Measurements from ENCODE around the gene FAM241B. TPM values are rescaled to one million over a fixed set of nuclear protein-coding genes. Genes with fewer than 3 reads are reported as not detected.
A peak's percentile ranks its signal among the peaks of the same experiment; 100 is the strongest.

FAM241B gene
- total RNA-seq, 1 experiment from 2014 or later, result 5.8 TPM

DNA sequence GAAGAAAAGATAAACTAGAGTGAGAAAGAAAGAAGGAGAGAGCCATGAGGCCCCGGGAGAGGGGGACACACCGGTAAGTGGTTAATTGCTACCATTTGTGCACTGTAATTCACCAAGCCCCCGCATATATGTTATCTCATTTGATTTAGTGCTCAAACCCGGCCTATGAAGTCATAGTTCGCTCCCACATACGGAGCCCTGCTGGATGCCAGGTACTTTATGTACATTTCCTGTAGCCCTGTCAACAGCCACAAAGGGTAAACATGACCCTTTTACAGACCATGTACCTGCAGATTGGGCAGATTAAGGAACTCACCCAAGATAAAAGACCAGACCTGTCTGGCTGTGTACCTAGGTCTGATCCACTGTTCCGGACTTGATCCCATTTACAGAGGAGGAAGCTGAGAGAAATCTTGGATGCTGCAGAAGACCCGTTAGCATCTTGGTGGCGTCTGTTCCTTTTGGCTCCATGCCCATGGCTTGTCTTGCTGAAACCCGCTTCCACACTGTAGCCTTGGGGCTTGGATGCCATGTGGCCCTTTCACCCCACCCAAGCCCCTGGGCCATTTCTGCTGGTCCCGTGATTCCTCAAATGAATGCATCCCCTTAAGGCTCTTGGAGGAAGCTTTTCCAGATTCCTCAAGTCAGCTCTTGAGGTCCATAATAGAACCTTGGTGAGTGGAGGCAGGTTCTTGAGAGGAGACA lies 32.3 kb downstream of the FAM241B start:
- H3K36me3 ChIP-seq (replicated peaks; ENCODE audit: control insufficient read depth, insufficient read depth, low read length), result no peaks in the 10 kb centered on the region
- H3K4me3 ChIP-seq (ENCODE audit: insufficient read depth, low read depth, low read length), result no peak overlapping the region
- no peak for DNase-seq
- H3K27me3 ChIP-seq (ENCODE audit: control insufficient read depth, insufficient read depth, low read length), result no peaks in the 10 kb centered on the region; the same call in 1 of the 2 replicates

DNA sequence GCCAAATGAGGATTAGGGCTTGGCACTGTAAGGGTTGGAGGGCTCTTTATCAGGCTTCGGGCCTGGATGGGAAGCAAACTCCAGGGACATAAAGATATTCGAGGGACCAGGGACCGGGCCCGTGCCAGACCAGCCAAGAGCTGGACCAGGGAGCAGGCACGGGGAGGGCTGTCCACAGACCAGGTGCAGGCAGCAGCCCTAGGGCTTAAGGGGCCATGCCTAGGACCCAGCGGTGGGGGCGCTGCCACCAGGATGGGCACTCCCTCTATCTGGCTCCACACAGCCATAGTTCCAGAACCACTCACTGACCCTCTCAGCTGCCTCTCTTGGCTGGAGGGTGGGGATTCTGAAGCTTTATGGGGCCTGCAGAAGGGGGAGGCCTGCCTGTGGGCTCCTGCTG lies 32.9 kb downstream of the FAM241B start:
- H3K4me3 ChIP-seq (ENCODE audit: insufficient read depth, low read depth, low read length), result no peak overlapping the region
- H3K36me3 ChIP-seq (replicated peaks; ENCODE audit: control insufficient read depth, insufficient read depth, low read length), result no peaks in the 10 kb centered on the region
- no peaks in the 10 kb centered on the region; the same call in 1 of the 2 replicates for H3K27me3 ChIP-seq (ENCODE audit: control insufficient read depth, insufficient read depth, low read length)
- peak; percentile 54 for DNase-seq

DNA sequence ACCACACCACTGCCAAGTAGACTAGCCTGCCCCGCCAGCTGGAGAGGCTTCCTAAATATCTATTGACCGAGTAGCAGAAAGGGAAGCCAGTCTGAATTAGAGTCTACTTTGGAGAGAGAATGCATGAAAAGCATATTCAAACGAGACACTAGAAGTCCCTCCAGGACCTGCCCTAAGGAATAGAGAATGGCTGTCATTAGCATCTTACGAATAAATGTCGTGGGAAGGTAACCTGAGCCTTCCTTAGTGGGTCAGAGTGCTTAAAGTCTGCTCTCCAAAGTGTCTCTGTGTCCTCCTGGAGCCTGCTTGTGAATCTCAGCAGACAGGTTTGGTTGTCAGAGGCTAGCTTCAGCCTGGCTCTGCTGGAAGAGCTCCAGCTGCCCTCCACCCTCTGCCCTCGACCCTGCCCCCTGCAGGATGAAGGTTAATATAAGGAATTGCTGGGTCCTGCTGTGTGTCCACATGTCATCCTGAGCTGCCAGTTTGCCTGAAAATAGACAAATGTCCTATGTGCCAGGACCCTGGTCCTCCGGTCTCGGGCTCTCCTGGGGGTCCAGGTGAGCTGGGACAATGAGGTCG lies 33.4 kb downstream of the FAM241B start:
- DNase-seq, result peak; percentile 91
- no peaks in the 10 kb centered on the region; the same call in 1 of the 2 replicates for H3K27me3 ChIP-seq (ENCODE audit: control insufficient read depth, insufficient read depth, low read length)
- H3K4me3 ChIP-seq (ENCODE audit: insufficient read depth, low read depth, low read length), result no peak overlapping the region
- H3K36me3 ChIP-seq (replicated peaks; ENCODE audit: control insufficient read depth, insufficient read depth, low read length), result no peaks in the 10 kb centered on the region

DNA sequence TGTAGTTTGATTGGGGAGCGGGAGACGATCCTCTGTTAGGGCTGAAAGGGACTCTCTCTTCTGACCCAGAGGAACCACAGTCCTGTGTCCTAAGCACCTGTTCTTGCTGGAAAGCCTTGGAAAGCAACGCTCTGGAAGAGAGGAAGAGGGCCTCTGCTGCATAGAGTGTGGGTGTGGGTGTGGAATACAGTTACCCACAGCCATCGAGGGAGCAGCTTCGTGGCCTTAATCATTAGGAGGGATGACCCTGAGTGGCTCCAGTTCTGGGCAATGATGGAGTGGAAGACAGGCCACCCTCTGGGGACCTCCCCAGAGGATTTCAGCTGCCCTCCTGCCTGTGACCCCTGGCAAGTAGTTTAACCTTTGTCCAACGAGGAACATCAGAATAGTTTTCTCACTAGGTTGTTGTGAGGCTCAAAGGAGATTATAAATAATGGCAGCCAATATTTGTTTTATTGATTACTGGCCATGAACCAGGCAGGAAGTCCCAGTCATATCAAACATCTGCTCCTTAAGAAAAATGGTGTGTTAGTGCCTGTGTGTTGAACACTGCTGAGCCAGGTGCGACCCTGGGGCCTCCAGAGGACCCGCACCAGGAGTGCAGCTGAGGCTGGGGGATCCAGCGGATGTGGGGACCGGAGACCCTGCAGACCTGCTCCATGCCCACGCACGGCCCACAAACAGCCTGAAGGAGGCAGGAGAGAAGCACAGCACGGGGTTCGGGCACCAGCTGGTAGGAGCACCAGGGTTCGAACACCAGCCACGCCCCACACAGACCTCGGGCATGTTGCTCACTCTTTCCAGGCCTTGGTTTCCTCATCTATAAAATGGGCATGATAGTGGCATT lies 35.6 kb downstream of the FAM241B start:
- H3K36me3 ChIP-seq (replicated peaks; ENCODE audit: control insufficient read depth, insufficient read depth, low read length), result no peaks in the 10 kb centered on the region
- no peaks in the 10 kb centered on the region for H3K27me3 ChIP-seq (ENCODE audit: control insufficient read depth, insufficient read depth, low read length)
- no peak overlapping the region for H3K4me3 ChIP-seq (ENCODE audit: insufficient read depth, low read depth, low read length)
- DNase-seq, result peak; percentile 49

DNA sequence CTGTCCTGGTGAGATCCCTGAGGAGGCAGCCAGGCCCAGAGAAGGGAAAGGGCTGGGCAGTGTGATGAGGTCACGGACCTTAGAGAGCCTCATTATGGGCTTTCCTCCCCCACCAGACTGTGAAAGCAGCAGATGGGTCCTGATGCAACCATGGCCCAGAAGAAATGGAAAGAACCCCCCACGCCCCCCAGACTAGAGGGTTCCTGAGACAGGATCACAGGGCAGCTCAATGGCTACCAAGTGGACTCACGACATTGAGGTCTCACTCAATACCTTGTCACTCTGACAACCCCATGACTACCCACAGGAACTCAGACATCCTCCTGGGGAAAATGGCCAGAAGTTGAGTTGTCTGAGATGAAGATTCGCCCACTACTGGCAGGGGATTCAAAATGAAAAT lies 36.7 kb downstream of the FAM241B start:
- no peak overlapping the region for H3K4me3 ChIP-seq (ENCODE audit: insufficient read depth, low read depth, low read length)
- H3K27me3 ChIP-seq (ENCODE audit: control insufficient read depth, insufficient read depth, low read length), result no peaks in the 10 kb centered on the region
- no peaks in the 10 kb centered on the region for H3K36me3 ChIP-seq (replicated peaks; ENCODE audit: control insufficient read depth, insufficient read depth, low read length)
- DNase-seq, result no peak

DNA sequence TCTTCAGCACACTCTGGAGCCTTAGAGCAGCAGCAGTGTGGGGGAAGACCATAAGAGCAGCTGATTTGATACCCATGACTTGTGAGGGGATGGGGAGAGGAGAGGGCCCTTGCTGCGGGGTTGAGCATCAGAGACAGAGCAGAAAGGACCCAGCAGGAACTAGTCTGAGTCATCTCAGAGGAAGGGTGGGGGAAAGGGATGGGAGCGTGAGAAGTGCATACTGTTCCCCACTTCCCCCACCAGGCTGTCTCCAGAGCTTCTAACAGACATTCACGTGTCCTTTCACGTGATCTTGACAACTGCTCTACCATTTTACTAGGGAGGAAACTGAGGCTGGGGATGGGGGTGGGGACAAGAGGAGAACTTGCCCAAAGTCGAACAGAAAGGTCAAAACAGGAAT lies 38.7 kb downstream of the FAM241B start:
- no peaks in the 10 kb centered on the region for H3K36me3 ChIP-seq (replicated peaks; ENCODE audit: control insufficient read depth, insufficient read depth, low read length)
- H3K27me3 ChIP-seq (ENCODE audit: control insufficient read depth, insufficient read depth, low read length), result no peaks in the 10 kb centered on the region
- DNase-seq, result no peak
- no peak overlapping the region for H3K4me3 ChIP-seq (ENCODE audit: insufficient read depth, low read depth, low read length)

DNA sequence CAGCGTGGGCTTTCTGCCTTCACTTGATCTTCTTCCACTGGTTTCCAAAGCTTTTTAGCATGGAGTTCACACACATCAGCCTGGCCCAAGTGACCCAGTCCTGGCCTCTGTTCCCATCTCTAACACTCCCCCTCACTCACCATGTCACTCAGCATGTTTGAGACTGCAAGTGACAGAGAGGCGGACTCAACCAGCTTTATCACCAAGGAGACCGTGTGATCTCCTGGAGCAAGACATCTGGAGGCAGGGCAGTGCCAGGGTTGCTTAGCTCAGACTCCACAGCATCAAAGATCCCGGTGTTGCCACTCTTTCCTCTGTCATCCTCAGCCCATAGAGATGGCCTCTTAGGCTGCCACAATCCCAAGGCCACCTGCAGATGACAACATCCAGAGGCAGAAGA lies 39.4 kb downstream of the FAM241B start:
- no peaks in the 10 kb centered on the region for H3K36me3 ChIP-seq (replicated peaks; ENCODE audit: control insufficient read depth, insufficient read depth, low read length)
- no peak for DNase-seq
- no peaks in the 10 kb centered on the region for H3K27me3 ChIP-seq (ENCODE audit: control insufficient read depth, insufficient read depth, low read length)
- no peak overlapping the region for H3K4me3 ChIP-seq (ENCODE audit: insufficient read depth, low read depth, low read length)

DNA sequence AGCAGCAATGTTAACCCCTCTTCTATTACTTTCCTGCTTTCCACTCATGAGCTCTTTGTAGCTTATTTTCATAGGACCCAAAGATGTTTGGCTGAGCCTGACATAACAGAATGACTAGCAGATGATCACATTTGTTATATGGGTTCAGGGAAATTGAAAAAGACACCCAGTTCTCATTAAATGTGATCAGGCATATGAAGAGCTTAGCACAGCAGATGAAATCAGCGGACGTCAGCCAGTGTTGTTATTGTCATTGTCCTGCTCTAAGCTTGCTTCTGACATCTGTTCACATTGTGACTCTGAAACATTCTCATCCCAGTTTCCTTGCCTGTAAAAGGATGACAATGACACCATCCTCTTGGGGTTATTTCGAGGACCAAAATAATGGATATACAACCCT lies 43.5 kb downstream of the FAM241B start:
- Histone ChIP-seq H3K36me3 (replicated peaks; ENCODE audit: control insufficient read depth, insufficient read depth, low read length) (no peaks in the 10 kb centered on the region), H3K4me3 (ENCODE audit: insufficient read depth, low read depth, low read length) (no peak overlapping the region), H3K27me3 (ENCODE audit: control insufficient read depth, insufficient read depth, low read length) (no peaks in the 10 kb centered on the region; the same call in 1 of the 2 replicates)
- no peak for DNase-seq

DNA sequence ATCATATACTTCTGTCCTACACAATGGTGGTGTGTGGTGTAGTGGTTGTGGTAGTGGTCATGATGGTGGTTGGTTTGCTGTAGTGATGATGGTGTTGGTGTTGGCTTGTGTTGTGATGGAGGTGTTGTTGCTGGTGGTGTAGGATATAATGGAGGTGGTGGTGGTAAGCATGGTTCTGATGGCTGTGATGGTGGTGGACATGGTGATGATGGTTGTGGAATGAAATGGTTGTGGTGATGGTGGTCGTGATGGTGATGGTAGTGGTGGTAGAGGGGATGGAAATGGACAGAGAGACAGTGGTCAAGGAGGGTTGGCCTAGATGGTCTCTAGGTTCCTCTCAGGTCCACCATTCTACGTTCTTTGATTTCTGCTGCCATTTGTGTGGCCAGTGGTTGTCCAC lies 44.7 kb downstream of the FAM241B start:
- H3K27me3 ChIP-seq (ENCODE audit: control insufficient read depth, insufficient read depth, low read length), result no peaks in the 10 kb centered on the region; the same call in 1 of the 2 replicates
- no peak for DNase-seq
- no peaks in the 10 kb centered on the region for H3K36me3 ChIP-seq (replicated peaks; ENCODE audit: control insufficient read depth, insufficient read depth, low read length)
- H3K4me3 ChIP-seq (ENCODE audit: insufficient read depth, low read depth, low read length), result no peak overlapping the region

DNA sequence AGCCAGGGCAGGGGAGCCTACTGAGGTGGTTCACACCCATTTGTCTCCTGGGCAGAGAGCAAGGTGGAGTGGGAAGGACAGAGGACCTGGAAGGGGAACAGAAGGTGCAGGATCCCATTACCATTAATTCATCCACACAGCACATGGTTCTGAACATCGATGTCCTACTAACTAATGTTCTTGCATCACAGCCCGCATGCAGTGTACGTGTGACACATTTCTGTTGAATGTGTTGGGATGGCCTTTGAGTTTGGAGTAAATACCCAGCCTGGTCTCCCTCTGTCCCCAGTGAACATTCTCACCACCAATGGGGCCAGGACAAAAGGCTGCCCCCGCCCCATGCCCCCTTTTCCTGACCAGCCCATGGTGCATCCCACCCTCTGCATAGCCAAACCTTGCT lies 46.3 kb downstream of the FAM241B start:
- no peak for DNase-seq
- H3K27me3 ChIP-seq (ENCODE audit: control insufficient read depth, insufficient read depth, low read length), result no peaks in the 10 kb centered on the region; the same call in 1 of the 2 replicates
- H3K36me3 ChIP-seq (replicated peaks; ENCODE audit: control insufficient read depth, insufficient read depth, low read length), result no peaks in the 10 kb centered on the region
- H3K4me3 ChIP-seq (ENCODE audit: insufficient read depth, low read depth, low read length), result no peak overlapping the region

DNA sequence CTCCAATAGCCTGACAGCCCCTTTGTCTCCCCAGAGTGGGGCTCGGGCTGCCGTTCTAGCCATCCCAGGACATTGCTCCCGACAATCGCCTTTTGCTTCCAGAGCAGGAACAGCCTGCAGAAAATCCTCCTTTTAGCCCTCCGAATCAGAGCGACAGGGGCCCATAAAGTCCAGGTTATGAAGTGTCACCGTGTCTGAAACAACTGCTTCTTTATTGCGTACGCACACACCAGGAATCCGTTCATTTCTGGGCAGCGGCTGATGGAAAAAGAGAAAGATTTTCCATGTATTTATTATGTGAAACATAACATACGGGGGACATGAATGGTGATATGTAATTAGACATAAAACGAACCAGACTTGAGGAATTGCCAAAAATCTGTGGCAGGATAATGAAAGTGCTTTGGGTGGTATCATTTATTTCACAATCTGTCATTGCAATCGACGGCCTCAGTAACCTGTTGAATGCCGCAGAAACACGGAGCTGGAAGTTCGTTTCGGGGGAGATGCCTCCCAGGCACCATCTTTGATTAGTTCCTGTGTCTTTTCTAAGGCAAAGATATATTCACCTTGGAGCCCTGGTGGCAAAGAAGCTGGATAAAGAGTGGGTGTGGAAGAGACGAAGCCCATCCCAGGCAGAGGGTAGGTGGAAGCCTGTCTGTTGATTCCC lies 48.1 kb downstream of the FAM241B start:
- Histone ChIP-seq H3K27me3 (ENCODE audit: control insufficient read depth, insufficient read depth, low read length) (no peaks in the 10 kb centered on the region; the same call in 1 of the 2 replicates), H3K4me3 (ENCODE audit: insufficient read depth, low read depth, low read length) (no peak overlapping the region), H3K36me3 (replicated peaks; ENCODE audit: control insufficient read depth, insufficient read depth, low read length) (no peaks in the 10 kb centered on the region)
- DNase-seq, result no peak

DNA sequence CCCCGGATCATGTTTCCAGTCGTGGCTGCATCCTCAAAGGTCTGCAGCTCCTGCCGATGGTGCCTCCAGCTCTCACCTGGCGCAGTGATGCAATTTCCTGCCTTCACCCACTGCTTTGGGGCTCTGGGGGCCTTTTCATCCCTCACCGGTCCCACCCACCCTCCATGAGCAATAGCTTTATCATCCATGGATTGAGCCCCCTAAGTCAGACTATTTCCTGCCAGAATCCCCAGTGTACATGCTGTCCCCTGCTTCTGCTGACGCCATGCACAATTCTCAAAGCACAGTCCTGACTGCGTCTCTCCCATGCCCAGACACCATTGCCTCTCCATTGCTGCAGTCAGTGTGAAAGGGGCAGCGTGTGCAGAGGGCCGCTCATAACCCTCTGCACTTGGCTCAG lies 49.7 kb downstream of the FAM241B start:
- DNase-seq, result no peak
- Histone ChIP-seq H3K4me3 (ENCODE audit: insufficient read depth, low read depth, low read length) (no peak overlapping the region), H3K27me3 (ENCODE audit: control insufficient read depth, insufficient read depth, low read length) (no peaks in the 10 kb centered on the region; the same call in 1 of the 2 replicates), H3K36me3 (replicated peaks; ENCODE audit: control insufficient read depth, insufficient read depth, low read length) (no peaks in the 10 kb centered on the region)

DNA sequence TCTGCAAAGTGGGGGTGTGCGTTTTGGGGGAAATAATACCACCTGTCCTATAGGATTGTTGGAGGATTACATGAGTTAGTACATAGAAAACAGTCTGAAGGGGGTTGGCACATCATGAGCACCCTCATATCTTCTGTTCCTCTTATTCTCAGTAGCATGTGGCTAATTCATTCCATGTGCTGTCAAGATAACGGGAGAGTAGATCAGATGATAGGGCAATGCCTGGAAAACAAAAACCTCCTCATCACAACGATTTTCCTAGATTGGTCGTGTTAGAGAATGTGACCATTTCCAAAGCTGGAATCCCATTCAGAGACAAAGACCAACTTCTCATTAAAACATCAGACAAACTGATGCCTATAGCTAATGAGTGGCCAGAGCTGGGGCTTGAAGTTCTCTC lies 50.6 kb downstream of the FAM241B start:
- no peaks in the 10 kb centered on the region; the same call in 1 of the 2 replicates for H3K27me3 ChIP-seq (ENCODE audit: control insufficient read depth, insufficient read depth, low read length)

DNA sequence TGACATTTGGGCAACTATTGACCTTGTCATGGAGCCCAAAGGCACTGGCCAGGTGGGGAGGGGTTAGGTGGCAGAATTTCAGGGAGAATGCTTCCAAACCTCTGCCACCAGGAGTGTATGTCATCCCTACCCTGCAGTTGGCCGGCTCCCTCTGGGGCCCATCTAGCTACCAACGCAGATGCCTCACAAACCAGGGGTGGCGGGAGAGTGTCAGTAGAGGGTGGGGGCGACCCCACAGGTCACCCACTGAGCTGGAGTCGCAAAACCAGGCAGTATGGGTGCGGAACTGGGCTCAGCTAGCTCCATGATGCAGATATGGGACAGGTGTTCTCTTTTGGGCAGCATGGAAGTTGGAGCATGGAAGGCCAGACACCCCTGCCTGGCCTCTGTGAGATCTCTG lies 51.4 kb downstream of the FAM241B start:
- H3K27me3 ChIP-seq (ENCODE audit: control insufficient read depth, insufficient read depth, low read length), result no peaks in the 10 kb centered on the region; the same call in 1 of the 2 replicates

More for the DNA sequence above, 50.6 kb downstream of the FAM241B start:
- Histone ChIP-seq H3K36me3 (replicated peaks; ENCODE audit: control insufficient read depth, insufficient read depth, low read length) (no peaks in the 10 kb centered on the region), H3K4me3 (ENCODE audit: insufficient read depth, low read depth, low read length) (no peak overlapping the region)
- no peak for DNase-seq

More for the DNA sequence above, 51.4 kb downstream of the FAM241B start:
- Histone ChIP-seq H3K36me3 (replicated peaks; ENCODE audit: control insufficient read depth, insufficient read depth, low read length) (no peaks in the 10 kb centered on the region), H3K4me3 (ENCODE audit: insufficient read depth, low read depth, low read length) (no peak overlapping the region)
- DNase-seq, result no peak
